ENCODE data around the gene STAP2.
A peak's percentile ranks its signal among the peaks of the same experiment; 100 is the strongest.
"Not testable (repeated sequence)": the region's sequence is repeated elsewhere in the genome, so short reads cannot be mapped to it uniquely, and the experiment has no call there.

Gene STAP2

DNA sequence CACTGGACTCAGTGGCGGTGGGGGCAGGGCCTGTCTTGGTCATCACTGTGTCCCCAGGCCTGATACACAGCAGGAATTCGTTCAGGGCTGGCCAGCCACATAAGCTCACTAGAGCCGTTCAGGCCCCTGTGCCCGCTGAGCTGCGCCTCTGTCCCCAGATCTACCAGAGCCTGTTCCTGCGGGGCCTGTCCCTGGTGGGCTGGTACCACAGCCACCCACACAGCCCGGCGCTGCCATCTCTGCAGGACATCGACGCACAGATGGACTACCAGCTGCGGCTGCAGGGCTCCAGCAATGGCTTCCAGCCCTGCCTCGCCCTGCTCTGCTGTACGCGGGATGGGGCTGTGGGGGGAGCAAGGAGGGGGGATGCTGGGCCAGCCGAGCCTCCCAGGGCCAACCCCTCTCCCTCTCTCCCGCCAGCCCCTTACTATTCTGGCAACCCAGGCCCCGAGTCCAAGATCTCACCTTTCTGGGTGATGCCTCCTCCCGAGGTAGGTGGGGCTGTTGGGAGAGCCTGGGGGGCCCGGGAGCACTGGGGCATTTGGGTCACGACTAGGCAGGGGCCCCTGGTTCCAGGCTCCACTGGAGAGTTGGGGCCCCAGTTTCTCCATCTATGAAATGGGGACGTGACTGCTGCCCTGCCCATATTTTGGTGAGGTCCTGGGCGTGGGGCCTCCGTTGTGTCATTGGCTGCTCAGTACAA, 18.6 kb upstream of the STAP2 start:
- no peak for DNase-seq

DNA sequence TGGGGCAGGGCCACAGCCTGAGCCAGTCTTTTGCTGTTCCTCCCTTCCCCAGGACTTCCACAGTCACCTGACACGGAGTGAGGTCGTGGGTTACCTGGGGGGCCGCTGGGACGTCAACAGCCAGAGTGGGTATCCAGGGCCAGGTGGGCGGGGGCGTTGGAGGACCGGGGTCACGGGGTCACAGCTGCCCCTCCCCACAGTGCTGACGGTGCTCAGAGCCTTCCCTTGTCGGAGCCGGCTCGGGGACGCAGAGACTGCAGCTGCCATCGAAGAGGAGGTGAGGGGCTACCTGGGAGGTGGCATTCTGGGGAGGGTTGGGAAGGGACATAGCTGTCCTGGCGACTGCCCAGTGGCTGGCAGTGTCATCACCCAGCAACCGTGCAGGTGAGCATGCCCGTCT, 16.3 kb upstream of the STAP2 start:
- DNase-seq: no peak

DNA sequence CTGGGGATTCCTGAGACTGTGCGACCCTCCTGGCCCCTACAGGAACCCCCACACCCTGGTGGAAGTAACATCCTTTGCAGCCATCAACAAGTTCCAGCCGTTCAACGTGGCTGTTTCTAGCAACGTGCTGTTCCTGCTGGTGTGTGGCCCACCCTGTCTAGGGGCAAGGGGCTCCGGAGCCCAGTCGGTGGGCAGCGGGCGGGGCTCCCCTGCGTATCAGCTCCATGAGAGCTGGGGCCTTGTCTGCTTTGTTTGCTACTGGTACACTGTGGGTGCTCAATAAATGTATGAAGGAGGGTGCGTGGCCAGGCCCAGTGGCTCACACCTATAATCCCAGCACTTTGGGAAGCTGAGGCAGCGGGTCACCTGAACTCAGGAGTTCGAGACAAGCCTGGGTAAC, 15.7 kb upstream of the STAP2 start:
- no peak for DNase-seq

DNA sequence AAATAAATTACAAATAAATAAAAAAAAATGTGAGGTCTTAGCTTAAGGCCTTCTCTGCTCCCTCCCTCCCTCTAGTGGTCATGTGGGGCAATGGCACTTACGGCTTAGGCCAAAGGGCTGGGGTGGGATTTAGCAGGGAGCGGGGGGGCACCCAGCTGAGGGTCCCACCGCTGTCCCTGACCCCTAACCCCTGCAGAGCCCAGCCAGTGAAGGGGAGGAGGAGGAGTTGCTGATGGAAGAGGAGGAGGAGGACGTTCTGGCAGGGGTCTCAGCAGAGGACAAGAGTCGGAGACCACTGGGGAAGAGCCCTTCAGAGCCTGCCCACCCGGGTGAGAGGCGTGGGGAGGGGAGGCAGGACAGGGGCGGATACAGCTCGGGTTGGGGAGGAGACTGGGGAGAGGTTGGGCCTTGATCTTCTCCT, 14.1 kb upstream of the STAP2 start:
- DNase-seq: peak; percentile 61

DNA sequence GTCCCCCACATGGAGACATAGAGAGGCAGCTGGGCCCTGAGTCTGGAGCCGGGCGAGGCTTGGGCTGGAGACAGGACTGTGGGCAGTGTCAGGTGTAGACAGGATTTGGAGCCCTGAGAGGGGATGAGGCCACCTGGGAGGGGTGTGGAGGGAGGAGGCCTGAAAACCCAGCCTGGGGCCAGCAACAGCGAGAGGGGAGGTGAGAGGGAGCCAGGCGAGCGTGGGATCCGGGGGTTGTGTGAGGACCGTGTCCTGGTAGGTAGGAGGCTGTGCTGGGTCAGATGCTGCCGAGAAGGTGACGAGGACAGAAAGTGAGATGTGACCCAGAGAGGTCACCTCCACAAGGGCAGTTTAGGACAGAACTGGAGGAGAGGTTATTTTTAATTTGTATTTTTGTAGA, 12.1 kb upstream of the STAP2 start:
- DNase-seq: no peak

DNA sequence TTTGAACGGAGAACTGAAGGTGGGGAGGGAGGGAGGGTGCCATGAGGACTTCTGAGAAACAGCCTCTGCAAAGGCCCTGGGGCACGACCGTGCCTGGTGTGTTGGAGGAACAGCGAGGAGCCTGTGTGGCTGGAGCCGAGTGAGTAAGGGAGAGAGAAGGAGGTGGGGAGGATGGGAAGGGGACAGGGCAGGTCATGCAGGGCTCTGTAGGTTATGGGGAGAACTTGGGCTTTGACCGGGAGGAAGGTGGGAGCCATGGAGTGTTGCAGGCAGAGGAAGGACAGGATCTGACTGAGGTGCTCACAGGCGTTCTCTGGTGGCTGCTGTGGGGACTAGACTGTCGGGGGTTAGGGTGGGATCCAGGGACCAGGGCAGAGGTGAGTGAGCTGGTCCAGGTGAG, 11.5 kb upstream of the STAP2 start:
- no peak for DNase-seq

DNA sequence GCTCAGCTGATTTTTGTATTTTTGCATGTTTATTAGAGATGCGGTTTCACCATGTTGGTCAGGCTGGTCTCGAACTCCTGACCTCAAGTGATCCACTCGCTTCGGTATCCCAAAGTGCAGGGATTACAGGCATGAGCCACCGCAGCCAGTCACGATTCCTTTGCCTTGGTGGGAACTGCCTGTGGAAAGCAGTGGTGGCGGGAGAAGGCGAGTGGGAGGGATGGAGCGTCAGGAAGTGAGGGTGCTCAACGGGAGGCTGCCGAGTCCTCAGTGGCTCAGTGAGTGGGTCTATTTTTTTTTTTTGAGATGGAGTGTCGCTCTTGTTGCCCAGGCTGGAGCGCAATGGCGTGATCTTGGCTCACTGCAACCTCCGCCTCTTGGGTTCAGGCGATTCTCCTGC, 10.6 kb upstream of the STAP2 start:
- DNase-seq: not testable (repeated sequence)

DNA sequence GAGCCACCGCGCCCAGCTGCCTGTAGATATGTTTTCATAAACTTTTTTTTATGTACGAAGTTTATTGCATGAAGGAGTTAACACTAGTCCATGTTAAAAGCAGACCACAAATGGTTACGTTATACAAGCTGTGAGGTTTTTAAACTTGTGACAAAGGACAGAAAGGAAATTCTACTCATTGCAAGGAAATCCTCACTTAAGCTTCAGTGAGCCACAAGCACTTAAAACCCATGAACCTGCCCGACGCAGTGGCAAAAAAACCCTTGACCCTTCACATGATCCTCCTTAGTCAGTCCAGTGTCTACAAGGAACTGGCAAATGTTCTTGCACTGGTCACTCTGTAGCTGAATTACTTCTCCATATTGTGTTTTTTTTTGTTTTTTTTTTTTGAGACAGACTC, 8.9 kb upstream of the STAP2 start:
- no peak for DNase-seq

DNA sequence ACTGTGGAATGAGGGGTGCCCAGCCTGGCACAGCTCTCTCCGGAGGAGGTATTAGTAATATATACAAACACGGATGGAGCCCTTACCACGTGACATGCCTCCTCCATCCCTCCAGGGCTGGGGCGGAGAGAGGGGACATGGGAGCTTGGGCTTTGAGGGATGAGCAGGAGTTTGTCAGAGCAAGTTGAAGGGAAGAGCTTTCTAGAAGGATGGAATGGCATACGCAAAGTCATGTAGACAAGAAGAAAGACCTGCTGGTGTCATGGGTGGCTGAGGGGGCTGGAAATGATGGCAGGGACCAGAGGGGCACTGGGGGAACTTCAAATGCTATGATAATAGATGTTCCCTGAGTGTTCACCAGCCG, 7.4 kb upstream of the STAP2 start:
- DNase-seq: no peak

DNA sequence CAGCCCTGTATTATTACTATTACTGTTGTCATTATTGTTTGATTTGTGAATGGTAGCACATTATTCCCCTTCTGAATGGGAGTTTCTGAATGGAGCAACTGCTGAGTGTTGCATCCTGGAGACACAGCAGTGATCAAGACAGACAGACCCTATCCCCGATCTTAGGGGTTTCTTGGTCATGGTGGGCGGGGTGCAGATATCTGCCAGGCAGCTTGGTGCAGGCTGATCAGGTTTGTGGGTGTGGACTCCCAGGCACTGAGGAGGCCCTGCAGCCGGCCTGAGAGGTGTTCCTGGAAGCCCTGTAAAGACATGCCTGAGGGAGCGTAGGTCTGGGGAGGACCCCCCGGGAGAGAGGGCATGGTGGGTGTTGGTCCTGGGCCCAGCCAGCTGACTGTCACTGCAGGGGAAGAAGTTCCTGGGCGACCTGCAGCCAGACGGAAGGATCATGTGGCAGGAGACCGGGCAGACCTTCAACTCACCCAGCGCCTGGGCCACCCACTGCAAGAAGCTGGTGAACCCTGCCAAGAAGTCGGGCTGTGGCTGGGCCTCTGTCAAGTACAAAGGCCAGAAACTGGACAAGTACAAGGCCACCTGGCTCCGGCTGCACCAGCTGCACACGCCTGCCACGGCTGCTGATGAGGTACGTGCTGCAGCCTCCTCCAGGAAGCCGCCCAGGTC, 6.9 kb upstream of the STAP2 start:
- no peak for DNase-seq

DNA sequence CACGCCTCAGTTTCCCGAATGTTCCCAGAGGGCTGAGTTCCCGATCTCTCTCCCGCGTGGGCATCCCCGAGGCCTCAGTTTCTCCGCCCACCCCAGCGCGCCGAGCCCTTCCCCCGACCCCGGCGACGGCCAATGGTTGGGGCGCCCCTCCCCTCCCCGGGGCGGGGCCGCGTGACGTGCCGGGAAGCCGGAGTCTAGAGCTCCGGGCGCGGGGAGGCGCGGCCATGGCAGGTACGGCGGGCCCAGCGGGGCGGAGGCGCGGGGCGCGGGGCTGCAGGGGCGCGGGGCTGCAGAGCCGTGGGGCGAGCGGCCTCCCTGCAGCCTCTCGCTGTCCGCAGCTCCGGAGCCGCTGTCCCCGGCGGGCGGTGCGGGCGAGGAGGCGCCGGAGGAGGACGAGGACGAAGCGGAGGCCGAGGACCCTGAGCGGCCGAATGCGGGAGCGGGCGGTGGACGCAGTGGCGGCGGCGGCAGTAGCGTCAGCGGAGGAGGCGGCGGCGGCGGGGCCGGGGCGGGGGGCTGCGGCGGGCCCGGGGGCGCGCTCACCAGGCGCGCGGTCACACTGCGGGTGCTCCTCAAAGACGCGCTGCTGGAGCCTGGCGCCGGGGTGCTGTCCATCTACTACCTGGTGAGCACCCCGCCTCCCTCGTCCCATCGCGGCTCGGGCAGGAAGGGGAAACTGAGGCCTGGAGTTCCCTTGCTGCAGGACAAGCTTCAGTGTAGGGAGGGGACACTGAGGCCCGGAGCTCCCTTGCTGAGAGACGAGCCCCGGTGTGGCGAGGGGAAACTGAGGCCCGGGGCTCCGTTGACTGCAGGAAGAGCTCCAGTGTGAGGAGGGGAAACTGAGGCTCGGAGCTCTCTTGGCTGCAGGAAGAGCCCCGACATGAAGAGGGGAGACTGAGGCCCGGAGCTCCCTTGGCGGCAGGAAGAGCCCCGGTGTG, 5.0 kb upstream of the STAP2 start, which contains the start of gene MPND:
MPND (plus strand) TSS at position 193 of the 938 bp plus-strand sequence; CDS start at position 225, 32 bp downstream.
- peak; percentile 92 for DNase-seq

DNA sequence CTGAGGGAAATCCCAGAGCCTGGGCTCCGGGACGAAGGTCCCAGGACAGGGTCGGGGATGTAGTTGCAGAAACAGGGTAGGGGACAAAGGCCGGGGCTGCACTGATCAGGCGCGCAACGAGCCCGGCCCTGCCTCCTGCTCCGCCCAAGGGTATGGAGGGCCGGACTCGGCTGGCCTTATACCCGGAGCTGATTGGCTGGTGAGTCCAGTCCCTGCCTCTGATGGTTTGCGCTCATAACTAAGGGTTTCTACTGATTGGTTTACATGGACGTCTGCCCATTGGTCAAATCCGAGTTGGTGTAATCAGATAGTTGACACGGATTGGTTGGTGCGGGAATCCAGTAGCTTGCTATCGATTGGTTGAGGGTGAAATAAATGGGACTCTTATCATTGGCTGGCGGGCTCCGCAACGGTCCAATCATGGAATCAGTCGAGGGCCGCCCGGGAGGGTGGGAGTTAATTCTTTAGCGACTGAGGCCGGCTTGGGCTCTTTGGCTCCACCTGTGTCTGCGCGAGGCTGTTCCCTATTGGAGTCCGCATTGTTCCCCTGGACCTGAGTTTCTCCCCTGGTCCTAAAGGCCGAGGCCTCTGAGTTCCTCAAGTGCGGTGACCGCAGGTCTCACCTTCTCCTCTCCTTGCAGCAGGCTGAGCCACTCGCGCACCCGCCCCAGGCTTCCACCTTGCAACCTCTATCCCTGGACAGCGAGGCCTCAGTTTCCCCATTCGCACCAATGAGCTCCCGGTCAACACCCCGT, 4.2 kb upstream of the STAP2 start:
- peak; percentile 88 for DNase-seq

DNA sequence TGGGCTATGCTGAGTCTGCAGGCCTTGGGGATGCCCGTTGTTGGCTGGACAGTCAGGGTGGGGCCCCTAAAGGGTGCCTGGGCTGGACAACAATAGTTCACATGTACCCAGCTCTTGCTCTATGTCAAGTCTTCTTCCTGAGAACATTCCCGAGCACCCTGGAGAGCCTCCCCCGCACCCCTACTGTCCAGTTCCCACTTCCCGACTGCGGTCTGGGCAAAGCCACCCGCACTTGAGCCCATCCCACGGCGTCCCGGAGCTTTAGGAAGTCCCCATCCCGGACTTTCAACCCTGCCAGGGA, 3.6 kb upstream of the STAP2 start:
- no peak for DNase-seq

DNA sequence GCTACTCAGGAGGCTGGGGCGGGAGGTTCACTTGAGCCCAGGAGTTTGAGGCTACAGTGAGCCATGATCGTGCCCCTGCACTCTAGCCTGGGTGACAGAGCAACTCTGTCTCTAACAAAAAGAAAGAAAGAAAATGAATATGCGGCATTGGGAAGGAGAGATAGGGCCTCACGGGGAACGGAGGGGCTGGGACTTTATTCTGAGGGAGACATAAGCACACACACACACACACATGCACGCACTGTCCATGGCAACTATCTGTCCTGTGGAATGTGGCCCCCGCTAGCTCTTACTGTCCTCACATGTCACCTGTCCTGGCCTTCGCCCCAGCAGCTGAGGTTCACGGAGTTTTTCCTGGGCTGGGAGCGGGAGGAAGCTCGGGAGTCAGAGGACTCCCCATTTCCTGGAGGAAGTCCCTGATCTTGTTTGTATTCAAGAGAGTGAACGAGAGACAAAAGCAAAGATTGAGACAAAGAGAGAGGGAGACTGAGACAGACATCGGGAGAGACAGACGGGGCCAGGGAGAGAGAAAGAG, 654 bp downstream of the STAP2 start:
- no peak for DNase-seq

DNA sequence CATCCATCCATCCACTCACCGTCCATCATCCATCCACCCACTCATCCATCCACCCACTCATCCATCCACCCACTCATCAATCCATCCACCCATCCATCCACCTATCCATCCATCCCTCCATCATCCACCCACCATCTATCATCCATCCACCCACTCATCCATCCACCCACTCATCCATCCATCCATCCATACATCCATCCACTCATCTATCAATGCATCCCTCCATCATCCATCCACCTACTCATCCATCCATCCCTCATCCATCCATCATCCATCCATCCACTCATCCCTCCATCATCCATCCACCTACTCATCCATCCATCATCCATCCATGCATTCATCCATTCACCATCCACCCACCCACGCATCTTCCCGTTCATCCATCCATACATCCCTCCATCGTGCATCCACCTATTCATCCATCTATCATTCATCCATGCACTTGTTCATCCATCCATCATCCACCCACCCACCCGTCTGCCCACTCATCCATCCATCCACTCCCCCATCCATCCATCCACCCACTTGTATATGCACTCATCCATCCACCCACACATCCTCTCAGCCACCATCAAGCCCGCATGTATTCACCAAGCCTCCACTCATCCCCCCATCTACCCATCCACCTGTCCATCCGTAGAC, 3.6 kb downstream of the STAP2 start:
- DNase-seq: no peak

DNA sequence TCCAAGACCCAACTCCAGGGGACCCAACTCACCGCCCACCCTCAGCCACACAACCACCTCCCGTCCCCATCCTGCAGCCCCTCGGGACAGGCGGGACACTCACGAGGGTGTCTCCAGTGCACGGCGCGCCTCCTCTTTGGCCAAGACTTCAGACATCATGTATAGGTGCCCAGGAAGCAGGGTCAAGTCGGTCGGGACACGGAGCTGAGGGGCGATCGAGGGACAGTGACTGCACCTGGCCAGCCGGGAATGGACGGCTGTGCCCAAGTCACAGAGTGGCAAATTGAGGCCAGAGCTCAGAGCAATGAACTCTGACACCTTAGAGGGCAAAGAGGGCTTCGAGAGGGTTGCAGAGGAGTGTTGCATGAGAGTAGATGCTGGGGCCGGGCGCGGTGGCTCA, 8.8 kb downstream of the STAP2 start:
- DNase-seq: no peak

DNA sequence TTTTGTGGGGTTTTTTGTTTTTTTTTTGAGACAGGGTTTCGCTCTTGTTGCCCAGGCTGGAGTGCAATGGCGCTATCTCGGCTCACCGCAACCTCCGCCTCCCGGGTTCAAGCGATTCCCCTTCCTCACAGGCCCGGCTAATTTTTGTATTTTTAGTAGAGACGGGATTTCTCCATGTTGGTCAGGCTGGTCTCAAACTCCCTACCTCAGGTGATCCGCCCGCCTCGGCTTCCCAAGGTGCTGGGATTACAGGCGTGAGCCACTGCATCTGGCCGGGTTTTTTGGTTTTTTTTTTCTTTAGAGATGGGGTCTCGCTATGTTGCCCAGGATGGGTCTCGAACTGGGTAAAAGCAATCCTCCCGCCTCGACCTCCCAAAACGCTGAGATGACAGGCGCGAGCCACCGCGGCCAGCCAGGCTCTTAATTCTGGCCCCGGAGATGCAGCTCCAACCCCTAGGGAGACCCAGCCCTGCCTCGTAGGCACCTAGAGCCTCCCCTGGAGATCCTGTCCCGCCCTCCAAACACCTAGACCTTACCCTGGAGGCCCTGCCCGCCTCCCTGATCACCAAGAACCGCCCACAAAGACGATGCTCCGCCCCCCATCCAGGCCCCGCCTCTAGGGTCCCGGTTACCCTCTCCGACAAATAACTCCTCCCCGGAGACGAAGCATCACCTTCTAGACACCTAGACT, 9.5 kb downstream of the STAP2 start:
- not testable (repeated sequence) for DNase-seq

DNA sequence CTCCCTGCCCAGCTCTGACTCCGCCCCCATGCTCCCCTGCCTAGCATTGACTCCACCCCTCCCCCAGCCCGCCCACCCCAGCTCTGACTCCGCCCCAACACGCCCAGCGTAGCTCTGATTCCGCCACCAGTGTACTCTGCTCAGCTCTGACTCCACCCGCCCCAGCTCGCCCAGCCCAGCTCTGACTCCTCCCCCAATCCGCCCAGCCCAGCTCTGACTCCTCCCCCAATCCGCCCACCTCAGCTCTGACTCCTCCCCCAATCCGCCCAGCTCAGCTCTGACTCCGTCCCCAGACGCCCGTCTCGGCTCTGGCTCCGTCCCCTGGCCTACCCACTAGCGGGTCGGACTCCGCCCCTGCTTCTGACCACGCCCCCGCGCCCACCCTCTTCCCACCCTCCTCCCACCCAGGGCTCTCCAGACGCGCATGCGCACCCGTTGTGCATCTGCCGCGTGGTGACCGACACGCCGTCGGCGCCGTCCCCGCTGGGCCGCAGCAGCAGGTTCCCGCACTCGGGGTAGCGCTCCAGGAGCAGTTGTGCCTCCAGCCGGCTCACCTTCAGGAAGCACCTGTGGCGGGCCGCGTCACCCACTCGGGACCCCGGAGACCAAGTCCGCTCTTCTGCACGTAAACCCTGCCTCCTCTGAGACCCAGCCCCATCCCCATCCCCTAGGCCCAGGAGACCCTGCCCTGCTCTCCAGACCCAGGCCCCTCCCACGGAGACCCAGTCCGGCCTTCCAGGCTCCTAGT, 10.2 kb downstream of the STAP2 start:
- DNase-seq: peak; percentile 87

DNA sequence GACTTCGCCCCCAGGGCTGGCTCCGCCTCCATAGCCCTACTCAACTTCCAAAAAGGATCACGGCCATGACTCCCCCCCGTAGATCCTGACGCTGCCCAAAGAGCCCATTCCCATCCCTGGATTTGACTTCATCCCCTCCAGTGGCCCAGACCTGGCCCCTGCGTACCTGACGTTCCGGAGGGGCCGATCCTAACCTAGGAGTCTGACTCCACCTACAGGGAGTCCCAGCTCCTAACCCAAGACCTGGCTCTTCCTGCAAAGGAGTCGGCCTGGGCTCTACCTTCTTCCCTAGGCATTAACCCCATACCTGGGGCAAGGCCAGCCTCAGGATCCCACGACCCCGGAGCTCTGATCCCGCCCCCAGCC, 10.8 kb downstream of the STAP2 start:
- no peak for DNase-seq

DNA sequence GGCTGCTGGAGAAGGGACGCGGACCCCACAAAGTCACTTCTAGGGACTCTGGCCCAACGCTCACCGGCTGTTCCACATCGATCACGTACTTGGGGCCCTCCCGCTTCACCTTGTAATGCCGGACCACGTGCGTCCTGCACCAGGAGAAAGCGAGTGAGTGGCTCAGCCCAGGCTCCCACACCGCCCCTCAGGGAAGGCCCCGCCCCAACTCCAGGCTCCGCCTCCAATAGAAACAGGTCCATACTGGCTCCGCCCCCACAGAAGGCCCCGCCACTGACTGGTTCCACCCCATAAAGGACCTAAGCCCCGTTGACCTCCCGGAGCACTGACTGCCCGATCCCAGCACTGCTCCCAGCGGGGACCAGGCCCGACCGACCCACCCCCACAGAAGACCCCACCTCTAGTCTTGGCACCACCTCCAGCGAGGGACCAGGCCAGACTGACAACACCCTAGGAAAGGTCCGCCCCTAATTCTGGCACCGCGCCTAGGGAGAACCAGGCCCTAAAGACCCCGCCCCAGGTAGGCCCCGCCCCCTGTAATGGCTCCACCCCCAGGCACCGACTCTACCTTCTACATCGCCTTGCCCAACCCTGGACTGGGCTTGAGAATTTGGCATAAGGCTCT, 11.3 kb downstream of the STAP2 start:
- peak; percentile 56 for DNase-seq
